Neuronal stem cell (in vitro differentiated cells): ENCODE results near the gene IGF1R.

ENCODE experiments used
- DNase-seq: peaks from one replicate; pipeline ENCODE4 v3.0.0-alpha.2; 2013; ENCODE audit warnings: low spot score
- H2AFZ ChIP-seq: one replicate; pipeline ENCODE4 v1.6.1; 2013; ENCODE audit warnings: mild to moderate bottlenecking, low read length, inconsistent platforms
- H2AK5ac ChIP-seq: 2 replicates; pipeline ENCODE4 v1.6.1; 2013; ENCODE audit warnings: low read depth, mild to moderate bottlenecking, inconsistent platforms, low read length, moderate library complexity, mixed read lengths
- H2BK120ac ChIP-seq: 2 replicates; pipeline ENCODE4 v1.6.1; 2013; ENCODE audit warnings: low read depth, mild to moderate bottlenecking, inconsistent platforms, low read length, moderate library complexity, mixed read lengths
- H2BK12ac ChIP-seq: one replicate; pipeline ENCODE4 v1.6.1; 2013; ENCODE audit warnings: low read length, inconsistent platforms
- H2BK15ac ChIP-seq: 2 replicates; pipeline ENCODE4 v1.6.1; 2013; ENCODE audit warnings: mild to moderate bottlenecking, low read length, inconsistent platforms, mixed read lengths
- H2BK5ac ChIP-seq: one replicate; pipeline ENCODE4 v1.6.1; 2013; ENCODE audit warnings: inconsistent platforms, mild to moderate bottlenecking, low read length, moderate library complexity
- H3K14ac ChIP-seq: one replicate; pipeline ENCODE4 v1.6.1; 2013; ENCODE audit warnings: low read length, inconsistent platforms
- H3K18ac ChIP-seq: 2 replicates; pipeline ENCODE4 v1.6.1; 2013; ENCODE audit warnings: low read length, inconsistent platforms
- H3K23ac ChIP-seq: 2 replicates; pipeline ENCODE4 v1.6.1; 2013; ENCODE audit warnings: low read depth, mild to moderate bottlenecking, mixed read lengths, low read length, inconsistent platforms; ENCODE audit not compliant: poor library complexity
- H3K27ac ChIP-seq: replicated peaks from 3 replicates; pipeline ENCODE4 v1.5.1; 2013; ENCODE audit warnings: low read length, inconsistent platforms
- H3K27me3 ChIP-seq, 3 experiments: 2 replicates each; pipeline ENCODE4 v1.6.1; 2013; ENCODE audit warnings: low read length in 3 of 3, mild to moderate bottlenecking in 2 of 3, inconsistent platforms in 1 of 3, low read depth in 1 of 3, mixed read lengths in 1 of 3, moderate library complexity in 1 of 3; ENCODE audit not compliant: control insufficient read depth in 3 of 3, insufficient read depth in 3 of 3
- H3K36me3 ChIP-seq, 2 donors: replicated peaks in 1 of 2; 2 replicates each; pipeline ENCODE4 v1.6.1; 2013; ENCODE audit warnings: low read length in 2 of 2; ENCODE audit not compliant: control insufficient read depth in 2 of 2, insufficient read depth in 2 of 2
- H3K4ac ChIP-seq: 2 replicates; pipeline ENCODE4 v1.6.1; 2013; ENCODE audit warnings: inconsistent platforms, mild to moderate bottlenecking, low read length, moderate library complexity
- H3K4me1 ChIP-seq, 2 donors: 1 replicate in 1 of 2; 2 replicates in 1 of 2; pipeline ENCODE4 v1.6.1; 2013; ENCODE audit warnings: low read length in 2 of 2, low read depth in 1 of 2; ENCODE audit not compliant: control insufficient read depth in 2 of 2, insufficient read depth in 1 of 2
- H3K4me2 ChIP-seq: one replicate; pipeline ENCODE4 v1.6.1; 2013; ENCODE audit warnings: mild to moderate bottlenecking, low read length, inconsistent platforms; ENCODE audit not compliant: insufficient read depth, poor library complexity, severe bottlenecking
- H3K4me3 ChIP-seq, 2 donors: 2 replicates each; pipeline ENCODE4 v1.5.1; 2013; ENCODE audit warnings: low read length in 2 of 2, mild to moderate bottlenecking in 2 of 2, inconsistent platforms in 1 of 2, moderate library complexity in 1 of 2
- H3K79me1 ChIP-seq: one replicate; pipeline ENCODE4 v1.6.1; 2013; ENCODE audit warnings: low read depth, mild to moderate bottlenecking, inconsistent platforms, low read length, moderate library complexity
- H3K9ac ChIP-seq: one replicate; pipeline ENCODE4 v1.6.1; 2013; ENCODE audit warnings: mild to moderate bottlenecking, low read depth, low read length, inconsistent platforms; ENCODE audit not compliant: poor library complexity
- H3K9me3 ChIP-seq, 2 donors: replicated peaks in 1 of 2; 2 replicates each; pipeline versions ENCODE3 to v1.6.1; 2013; ENCODE audit warnings: low read length in 2 of 2, mild to moderate bottlenecking in 2 of 2, inconsistent platforms in 1 of 2, low read depth in 1 of 2, mixed read lengths in 1 of 2, moderate library complexity in 1 of 2; ENCODE audit not compliant: control insufficient read depth in 2 of 2, insufficient read depth in 1 of 2
- H4K8ac ChIP-seq: one replicate; pipeline ENCODE4 v1.6.1; 2013; ENCODE audit warnings: low read depth, mild to moderate bottlenecking, inconsistent platforms, low read length, moderate library complexity
- H4K91ac ChIP-seq: one replicate; pipeline ENCODE4 v1.6.1; 2013; ENCODE audit warnings: low read length, low read depth, mild to moderate bottlenecking, inconsistent platforms; ENCODE audit not compliant: poor library complexity
- WGBS, 2 donors: extraction: QIAGEN DNeasy Blood & Tissue Kit; methylation state at CpG; one replicate each; pipeline ENCODE4 v1.1.7; 2013; ENCODE audit warnings: missing lambda C conversion rate in 2 of 2, mixed read lengths in 1 of 2; ENCODE audit not compliant: insufficient read length in 2 of 2, insufficient replicate concordance in 1 of 2; ENCODE audit errors: extremely low coverage in 2 of 2; 5-methylcytosine and 5-hydroxymethylcytosine counted together

The IGF1R gene

GRCh38 chr15:98953000-98953787 lies 304.9 kb downstream of the IGF1R start:
- H4K8ac ChIP-seq, result no peak overlapping the region
- no CpG with 5 or more reads among the region's 19 CpGs for WGBS, 2 donors
- no peak for DNase-seq

GRCh38 chr15:98953968-98954367 lies 305.6 kb downstream of the IGF1R start:
- Histone ChIP-seq H3K18ac (no peak overlapping the region), H3K79me1 (no peaks in the 10 kb centered on the region), H3K4me1 (no peaks in the 10 kb centered on the region), H3K4me3 (no peak overlapping the region), H2BK12ac (no peak overlapping the region), H2BK120ac (no peak overlapping the region), H2AK5ac (no peak overlapping the region), H3K27ac (no peak overlapping the region), H3K36me3 (peaks cover 39 to 98% of the 10 kb centered on the region in 2 donors), H3K23ac (peak overlapping the region; percentile 52), H4K91ac (no peak overlapping the region), H3K27me3 (no peaks in the 10 kb centered on the region), H3K4me2 (no peak overlapping the region), H2BK15ac (no peak overlapping the region), H3K4ac (no peak overlapping the region), H2BK5ac (no peak overlapping the region), H3K9ac (no peak overlapping the region), H3K9me3 (no peaks in the 10 kb centered on the region), H3K14ac (peak overlapping the region; percentile 50), H4K8ac (no peak overlapping the region), H2AFZ (no peak overlapping the region)
- DNase-seq, result no peak
- WGBS, 2 donors, result no CpG with 5 or more reads among the region's 16 CpGs

More at GRCh38 chr15:98953000-98953787, 304.9 kb downstream of the IGF1R start:
- H2BK12ac ChIP-seq, result no peak overlapping the region
- no peak overlapping the region for H3K27ac ChIP-seq
- H3K23ac ChIP-seq, result no peak overlapping the region
- no peaks in the 10 kb centered on the region for H3K9me3 ChIP-seq
- H2AK5ac ChIP-seq, result no peak overlapping the region
- H3K14ac ChIP-seq, result no peak overlapping the region
- H3K18ac ChIP-seq, result no peak overlapping the region
- no peak overlapping the region for H3K4me2 ChIP-seq
- no peaks in the 10 kb centered on the region for H3K27me3 ChIP-seq
- peak overlapping the region; percentile 74 for H3K9ac ChIP-seq
- H3K4ac ChIP-seq, result no peak overlapping the region
- no peak overlapping the region for H2BK120ac ChIP-seq
- H2BK15ac ChIP-seq, result no peak overlapping the region
- no peak overlapping the region for H3K4me3 ChIP-seq
- no peak overlapping the region for H4K91ac ChIP-seq
- no peak overlapping the region for H2AFZ ChIP-seq
- H2BK5ac ChIP-seq, result no peak overlapping the region
- H3K4me1 ChIP-seq, result no peaks in the 10 kb centered on the region
- H3K79me1 ChIP-seq, result no peaks in the 10 kb centered on the region
- peaks cover 42 to 98% of the 10 kb centered on the region in 2 donors for H3K36me3 ChIP-seq

GRCh38 chr15:98954411-98954810 lies 306.1 kb downstream of the IGF1R start:
- peaks cover 39 to 99% of the 10 kb centered on the region in 2 donors for H3K36me3 ChIP-seq
- no peak overlapping the region for H3K23ac ChIP-seq
- no peaks in the 10 kb centered on the region for H3K9me3 ChIP-seq
- H3K4me2 ChIP-seq, result no peak overlapping the region
- no peak overlapping the region for H3K4ac ChIP-seq
- H2BK12ac ChIP-seq, result no peak overlapping the region
- no peak overlapping the region for H2BK5ac ChIP-seq
- no peaks in the 10 kb centered on the region for H3K79me1 ChIP-seq
- H2AK5ac ChIP-seq, result no peak overlapping the region
- no peak overlapping the region for H3K4me3 ChIP-seq
- H3K4me1 ChIP-seq, result no peaks in the 10 kb centered on the region
- H2BK15ac ChIP-seq, result no peak overlapping the region
- no peak overlapping the region for H3K9ac ChIP-seq
- H3K27me3 ChIP-seq, result no peaks in the 10 kb centered on the region
- no peak overlapping the region for H2AFZ ChIP-seq
- no CpG with 5 or more reads among the region's 5 CpGs for WGBS, 2 donors
- no peak overlapping the region for H3K14ac ChIP-seq
- no peak for DNase-seq
- no peak overlapping the region for H4K8ac ChIP-seq
- no peak overlapping the region for H3K27ac ChIP-seq
- H3K18ac ChIP-seq, result no peak overlapping the region
- no peak overlapping the region for H2BK120ac ChIP-seq
- H4K91ac ChIP-seq, result no peak overlapping the region

GRCh38 chr15:98955331-98955730 lies 307.0 kb downstream of the IGF1R start:
- no peaks in the 10 kb centered on the region for H3K4me1 ChIP-seq
- no peak for DNase-seq
- no peak overlapping the region for H3K18ac ChIP-seq
- no peak overlapping the region for H2BK5ac ChIP-seq
- no CpG with 5 or more reads among the region's 8 CpGs for WGBS, 2 donors
- no peak overlapping the region for H4K91ac ChIP-seq
- no peak overlapping the region for H3K4ac ChIP-seq
- H4K8ac ChIP-seq, result no peak overlapping the region
- no peak overlapping the region for H2AFZ ChIP-seq
- no peak overlapping the region for H3K14ac ChIP-seq
- no peak overlapping the region for H3K9ac ChIP-seq
- peaks cover 35 to 99% of the 10 kb centered on the region in 2 donors for H3K36me3 ChIP-seq
- no peak overlapping the region for H2BK120ac ChIP-seq
- no peak overlapping the region for H3K4me2 ChIP-seq
- H2BK12ac ChIP-seq, result no peak overlapping the region
- H2AK5ac ChIP-seq, result no peak overlapping the region
- no peak overlapping the region for H3K23ac ChIP-seq
- no peaks in the 10 kb centered on the region for H3K79me1 ChIP-seq
- H2BK15ac ChIP-seq, result no peak overlapping the region
- peaks cover 0 to 1% of the 10 kb centered on the region in 2 donors for H3K9me3 ChIP-seq
- H3K27me3 ChIP-seq, result no peaks in the 10 kb centered on the region
- no peak overlapping the region for H3K4me3 ChIP-seq
- H3K27ac ChIP-seq, result no peak overlapping the region
